ENCODE measurements around the gene TNIK. TPM values are rescaled to one million over a fixed set of nuclear protein-coding genes. Genes with fewer than 3 reads are reported as not detected.

Gene TNIK
- total RNA-seq, 1 donor from 2014 or later = 1.1 TPM

GRCh38 chr3:171327441-171328174 lies 132.6 kb downstream of the TNIK start:
- H3K4me3 ChIP-seq (ENCODE audit: low read depth, low read length) = no peak overlapping the region
- H3K27me3 ChIP-seq (ENCODE audit: control insufficient read depth, insufficient read depth, low read length) = no peaks in the 10 kb centered on the region
- FAIRE-seq = no peak
- no peaks in the 10 kb centered on the region for H3K36me3 ChIP-seq (ENCODE audit: control insufficient read depth, insufficient read depth, low read length)
- TF ChIP-seq CTCF (IDR thresholded peaks at IDR 0.05; ENCODE audit: insufficient read depth, low read length, severe bottlenecking) = no peak
- DNase-seq (ENCODE audit: low read depth) = no peak

GRCh38 chr3:171326717-171327440 lies 133.3 kb downstream of the TNIK start:
- no peaks in the 10 kb centered on the region for H3K36me3 ChIP-seq (ENCODE audit: control insufficient read depth, insufficient read depth, low read length)
- TF ChIP-seq CTCF (IDR thresholded peaks at IDR 0.05; ENCODE audit: insufficient read depth, low read length, severe bottlenecking) = no peak
- H3K27me3 ChIP-seq (ENCODE audit: control insufficient read depth, insufficient read depth, low read length) = no peaks in the 10 kb centered on the region
- FAIRE-seq (no peak), DNase-seq (ENCODE audit: low read depth) (no peak)
- no peak overlapping the region for H3K4me3 ChIP-seq (ENCODE audit: low read depth, low read length)

- Histone ChIP-seq H3K27me3 (ENCODE audit: control insufficient read depth, insufficient read depth, low read length) (no peaks in the 10 kb centered on the region), H3K4me3 (ENCODE audit: low read depth, low read length) (no peak overlapping the region), H3K36me3 (ENCODE audit: control insufficient read depth, insufficient read depth, low read length) (no peaks in the 10 kb centered on the region)
- FAIRE-seq (no peak), DNase-seq (ENCODE audit: low read depth) (no peak)
- TF ChIP-seq CTCF (IDR thresholded peaks at IDR 0.05; ENCODE audit: insufficient read depth, low read length, severe bottlenecking) = no peak
Observed at GRCh38 chr3:171323938-171324536, 136.2 kb downstream of the TNIK start.

- Histone ChIP-seq H3K36me3 (ENCODE audit: control insufficient read depth, insufficient read depth, low read length) (no peaks in the 10 kb centered on the region), H3K4me3 (ENCODE audit: low read depth, low read length) (no peak overlapping the region), H3K27me3 (ENCODE audit: control insufficient read depth, insufficient read depth, low read length) (no peaks in the 10 kb centered on the region)
- no peak for TF ChIP-seq CTCF (IDR thresholded peaks at IDR 0.05; ENCODE audit: insufficient read depth, low read length, severe bottlenecking)
- no peak for FAIRE-seq
- DNase-seq (ENCODE audit: low read depth) = no peak
Observed at GRCh38 chr3:171321559-171322360, 138.4 kb downstream of the TNIK start.

GRCh38 chr3:171320750-171321558 lies 139.3 kb downstream of the TNIK start:
- no peak for TF ChIP-seq CTCF (IDR thresholded peaks at IDR 0.05; ENCODE audit: insufficient read depth, low read length, severe bottlenecking)
- no peaks in the 10 kb centered on the region for H3K36me3 ChIP-seq (ENCODE audit: control insufficient read depth, insufficient read depth, low read length)
- no peak for FAIRE-seq
- no peak for DNase-seq (ENCODE audit: low read depth)
- no peak overlapping the region for H3K4me3 ChIP-seq (ENCODE audit: low read depth, low read length)
- H3K27me3 ChIP-seq (ENCODE audit: control insufficient read depth, insufficient read depth, low read length) = no peaks in the 10 kb centered on the region
